Stomach smooth muscle (tissue), 2 donors: Measurements from ENCODE around the gene KIRREL3.

Source experiments
- H3K27ac ChIP-seq: one replicate; pipeline ENCODE4 v1.7.0; 2013; ENCODE audit warnings: mild to moderate bottlenecking, low read length, inconsistent platforms
- H3K27me3 ChIP-seq, 2 donors: one replicate each; pipeline ENCODE4 v1.7.0; 2013; ENCODE audit warnings: low read length in 2 of 2; ENCODE audit not compliant: insufficient read depth in 2 of 2, control insufficient read depth in 1 of 2
- H3K36me3 ChIP-seq, 2 donors: one replicate each; pipeline ENCODE4 v1.7.0; 2013; ENCODE audit warnings: low read length in 2 of 2; ENCODE audit not compliant: control insufficient read depth in 2 of 2, insufficient read depth in 2 of 2
- H3K4me1 ChIP-seq: one replicate; pipeline ENCODE4 v1.7.0; 2013; ENCODE audit warnings: low read length; ENCODE audit not compliant: control insufficient read depth, insufficient read depth
- H3K4me3 ChIP-seq, 2 donors: one replicate each; pipeline ENCODE4 v1.7.0; 2013; ENCODE audit warnings: low read length in 2 of 2
- H3K9ac ChIP-seq, 2 donors: one replicate each; pipeline ENCODE4 v1.7.0; 2013; ENCODE audit warnings: low read length in 2 of 2, mild to moderate bottlenecking in 1 of 2
- H3K9me3 ChIP-seq, 2 donors: one replicate each; pipeline ENCODE4 v1.7.0; 2013; ENCODE audit warnings: low read length in 2 of 2; ENCODE audit not compliant: control insufficient read depth in 2 of 2
- donor health status: healthy.
- donor health status: Pancreatic carcinoma.

KIRREL3 gene

GRCh38 chr11:126418887-126419286 is 581.7 kb downstream of the KIRREL3 start:
- H3K27me3 ChIP-seq, result no peaks in the 10 kb centered on the region
- no peak overlapping the region for H3K9ac ChIP-seq
- H3K4me1 ChIP-seq, result peaks cover 37% of the 10 kb centered on the region
- H3K9me3 ChIP-seq, result no peaks in the 10 kb centered on the region
- no peak overlapping the region for H3K4me3 ChIP-seq
- no peak overlapping the region for H3K27ac ChIP-seq
- H3K36me3 ChIP-seq, result no peaks in the 10 kb centered on the region

DNA sequence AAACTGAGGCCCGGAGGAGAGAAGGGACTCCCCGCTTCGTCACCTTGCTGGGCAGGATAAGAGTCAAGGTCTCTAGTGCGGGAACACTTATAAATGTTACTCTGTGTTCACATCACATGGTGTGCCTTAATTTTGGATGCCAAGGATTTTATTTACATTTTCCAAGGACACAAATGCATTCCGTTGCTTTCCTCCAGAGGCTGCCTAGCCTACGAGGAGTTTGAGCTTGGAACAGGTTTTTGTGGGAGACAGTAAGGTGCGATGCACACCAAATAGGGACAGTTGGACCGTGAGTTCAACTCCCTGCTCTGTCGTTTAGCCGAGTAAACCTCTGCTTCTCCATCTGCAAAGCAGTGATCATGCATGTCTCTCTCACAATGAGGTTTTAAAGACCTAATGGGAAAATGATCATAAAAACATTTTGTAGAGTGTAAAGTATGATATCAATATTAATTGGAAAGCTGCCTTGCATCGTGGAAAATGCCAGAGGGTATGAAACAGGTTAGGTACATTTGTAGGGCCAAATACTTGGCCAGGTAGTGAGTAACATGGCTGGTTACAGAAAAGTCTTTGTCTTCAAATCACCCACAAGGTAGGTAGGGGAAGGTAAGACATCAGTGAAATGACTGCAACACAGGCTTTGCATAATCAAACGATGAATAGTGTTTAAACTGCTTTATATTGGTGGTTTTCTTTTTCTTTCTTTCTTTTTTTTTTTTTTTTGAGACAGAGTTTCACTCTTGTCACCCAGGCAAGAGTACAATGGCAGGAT is 583.3 kb downstream of the KIRREL3 start:
- peaks cover 41% of the 10 kb centered on the region for H3K4me1 ChIP-seq
- peak overlapping the region; percentile 51 to 59 for H3K9ac ChIP-seq

GRCh38 chr11:126416542-126417090 is 584.0 kb downstream of the KIRREL3 start:
- Histone ChIP-seq H3K4me1 (peaks cover 44% of the 10 kb centered on the region), H3K27ac (peak overlapping the region; percentile 73), H3K27me3 (no peaks in the 10 kb centered on the region), H3K9ac (peak overlapping the region; percentile 59 to 60), H3K36me3 (peaks cover 2 to 4% of the 10 kb centered on the region in 2 donors), H3K9me3 (no peaks in the 10 kb centered on the region), H3K4me3 (peak overlapping the region; percentile 45 to 70)

More for the DNA sequence above, 583.3 kb downstream of the KIRREL3 start:
- no peaks in the 10 kb centered on the region for H3K9me3 ChIP-seq
- peak overlapping the region; percentile 45 to 70 for H3K4me3 ChIP-seq
- H3K27me3 ChIP-seq, result no peaks in the 10 kb centered on the region
- H3K27ac ChIP-seq, result peak overlapping the region; percentile 73
- H3K36me3 ChIP-seq, result peaks cover 2 to 4% of the 10 kb centered on the region in 2 donors

GRCh38 chr11:126415669-126416420 is 584.7 kb downstream of the KIRREL3 start:
- Histone ChIP-seq H3K9me3 (no peaks in the 10 kb centered on the region), H3K4me1 (peaks cover 44% of the 10 kb centered on the region), H3K9ac (peak overlapping the region; percentile 59 to 60), H3K27ac (peak overlapping the region; percentile 73), H3K27me3 (no peaks in the 10 kb centered on the region), H3K36me3 (peaks cover 2 to 4% of the 10 kb centered on the region in 2 donors), H3K4me3 (peak overlapping the region; percentile 45 to 70)

GRCh38 chr11:126415128-126415527 is 585.4 kb downstream of the KIRREL3 start:
- peak overlapping the region; percentile 29 to 45 for H3K9ac ChIP-seq
- H3K4me1 ChIP-seq, result peaks cover 44% of the 10 kb centered on the region
- H3K27ac ChIP-seq, result peak overlapping the region; percentile 73
- no peaks in the 10 kb centered on the region for H3K9me3 ChIP-seq
- H3K27me3 ChIP-seq, result no peaks in the 10 kb centered on the region
- H3K36me3 ChIP-seq, result peaks cover 2 to 4% of the 10 kb centered on the region in 2 donors
- H3K4me3 ChIP-seq, result peak overlapping the region in 1 of 2 donors; percentile 52

DNA sequence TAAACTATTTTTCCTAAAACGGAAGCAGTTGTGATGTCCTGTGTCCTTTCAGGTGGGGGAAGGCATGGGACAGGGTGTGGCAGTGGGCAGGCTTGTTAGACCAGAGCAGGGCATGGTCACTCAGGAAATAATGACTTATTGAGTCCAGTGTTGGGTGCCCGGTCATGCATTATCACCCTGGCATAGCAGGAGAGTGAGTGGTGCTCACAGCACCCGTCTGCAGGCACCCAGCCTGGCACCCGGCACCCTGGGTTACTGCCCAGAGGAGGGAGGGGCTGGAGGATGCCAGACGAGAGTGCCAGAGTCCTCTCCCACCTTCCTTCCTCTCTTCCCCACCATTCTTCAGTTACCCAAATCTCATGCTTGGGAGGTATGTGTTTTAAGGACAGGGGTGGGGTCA is 586.0 kb downstream of the KIRREL3 start:
- Histone ChIP-seq H3K9ac (peak overlapping the region in 1 of 2 donors; percentile 0), H3K9me3 (no peaks in the 10 kb centered on the region), H3K36me3 (peaks cover 2 to 6% of the 10 kb centered on the region in 2 donors), H3K4me1 (peaks cover 44% of the 10 kb centered on the region), H3K27me3 (no peaks in the 10 kb centered on the region), H3K4me3 (peak overlapping the region in 1 of 2 donors; percentile 52), H3K27ac (peak overlapping the region; percentile 73)

GRCh38 chr11:126413843-126414405 is 586.6 kb downstream of the KIRREL3 start:
- Histone ChIP-seq H3K9me3 (no peaks in the 10 kb centered on the region), H3K36me3 (peaks cover 6 to 13% of the 10 kb centered on the region in 2 donors), H3K27me3 (no peaks in the 10 kb centered on the region), H3K9ac (no peak overlapping the region), H3K4me1 (peaks cover 42% of the 10 kb centered on the region), H3K4me3 (no peak overlapping the region), H3K27ac (peak overlapping the region; percentile 73)

DNA sequence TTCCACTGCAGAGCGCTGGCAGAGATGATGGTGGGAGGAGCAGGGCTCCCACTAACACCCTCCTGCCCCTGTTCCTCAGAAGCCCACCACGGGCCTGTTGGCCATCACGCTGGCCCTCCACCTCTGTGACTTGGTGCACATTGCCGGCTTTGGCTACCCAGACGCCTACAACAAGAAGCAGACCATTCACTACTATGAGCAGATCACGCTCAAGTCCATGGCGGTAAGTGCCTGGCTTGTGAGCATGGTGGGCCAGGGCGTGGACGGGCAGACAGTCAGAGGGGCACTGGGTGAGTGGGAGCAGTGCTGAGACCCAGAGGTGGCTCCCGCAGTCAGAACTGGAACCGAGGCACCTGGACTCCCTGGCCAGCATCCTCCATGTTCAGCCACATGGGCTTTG is 587.1 kb downstream of the KIRREL3 start:
- Histone ChIP-seq H3K36me3 (peaks cover 6 to 18% of the 10 kb centered on the region in 2 donors), H3K4me1 (peaks cover 40% of the 10 kb centered on the region), H3K4me3 (no peak overlapping the region), H3K27me3 (no peaks in the 10 kb centered on the region), H3K9me3 (no peaks in the 10 kb centered on the region), H3K9ac (no peak overlapping the region), H3K27ac (peak overlapping the region; percentile 73)

- peaks cover 36% of the 10 kb centered on the region for H3K4me1 ChIP-seq
- peaks cover 8 to 30% of the 10 kb centered on the region in 2 donors for H3K36me3 ChIP-seq
- H3K9me3 ChIP-seq, result no peaks in the 10 kb centered on the region
- H3K4me3 ChIP-seq, result no peak overlapping the region
- H3K9ac ChIP-seq, result no peak overlapping the region
- no peaks in the 10 kb centered on the region for H3K27me3 ChIP-seq
- no peak overlapping the region for H3K27ac ChIP-seq
These were observed 588.6 kb downstream of the KIRREL3 start for GRCh38 chr11:126411971-126412381.

GRCh38 chr11:126410649-126411048 is 589.9 kb downstream of the KIRREL3 start:
- peaks cover 24% of the 10 kb centered on the region for H3K4me1 ChIP-seq
- no peak overlapping the region for H3K4me3 ChIP-seq
- no peaks in the 10 kb centered on the region for H3K9me3 ChIP-seq
- H3K27ac ChIP-seq, result no peak overlapping the region
- no peak overlapping the region for H3K9ac ChIP-seq
- H3K36me3 ChIP-seq, result peaks cover 8 to 31% of the 10 kb centered on the region in 2 donors
- no peaks in the 10 kb centered on the region for H3K27me3 ChIP-seq
